ENCODE results near the gene SPATA1. TPM values are rescaled to one million over a fixed set of nuclear protein-coding genes. Genes with fewer than 3 reads are reported as not detected.

The SPATA1 gene
- total RNA-seq, 1 donor from 2014 or later, result 1.9 TPM

GRCh38 chr1:84569216-84569615 is 63.0 kb downstream of the SPATA1 start:
- Mint-ChIP-seq H3K9me3 (ENCODE audit: low read depth) (no peaks in the 10 kb centered on the region), H3K36me3 (ENCODE audit: insufficient read depth) (peaks cover 4% of the 10 kb centered on the region), H3K27ac (no peak overlapping the region), H3K4me3 (ENCODE audit: low read depth) (no peak overlapping the region), H3K27me3 (no peaks in the 10 kb centered on the region), H3K4me1 (ENCODE audit: low read depth) (peaks cover 18% of the 10 kb centered on the region)
- TF ChIP-seq CTCF (IDR thresholded peaks at IDR 0.05; ENCODE audit: unreplicated experiment), result no peak
- DNase-seq (ENCODE audit: low spot score, unreplicated experiment), result no peak

GRCh38 chr1:84570436-84571149 is 64.4 kb downstream of the SPATA1 start:
- peaks cover 26% of the 10 kb centered on the region for H3K4me1 Mint-ChIP-seq (ENCODE audit: low read depth)
- no peak for DNase-seq (ENCODE audit: low spot score, unreplicated experiment)
- peaks cover 4% of the 10 kb centered on the region for H3K36me3 Mint-ChIP-seq (ENCODE audit: insufficient read depth)
- H3K27me3 Mint-ChIP-seq, result no peaks in the 10 kb centered on the region
- no peak overlapping the region for H3K4me3 Mint-ChIP-seq (ENCODE audit: low read depth)
- no peaks in the 10 kb centered on the region for H3K9me3 Mint-ChIP-seq (ENCODE audit: low read depth)
- TF ChIP-seq CTCF (IDR thresholded peaks at IDR 0.05; ENCODE audit: unreplicated experiment), result no peak
- no peak overlapping the region for H3K27ac Mint-ChIP-seq

GRCh38 chr1:84571150-84571535 is 65.0 kb downstream of the SPATA1 start:
- no peak overlapping the region for H3K4me3 Mint-ChIP-seq (ENCODE audit: low read depth)
- no peak overlapping the region for H3K27ac Mint-ChIP-seq

DNA sequence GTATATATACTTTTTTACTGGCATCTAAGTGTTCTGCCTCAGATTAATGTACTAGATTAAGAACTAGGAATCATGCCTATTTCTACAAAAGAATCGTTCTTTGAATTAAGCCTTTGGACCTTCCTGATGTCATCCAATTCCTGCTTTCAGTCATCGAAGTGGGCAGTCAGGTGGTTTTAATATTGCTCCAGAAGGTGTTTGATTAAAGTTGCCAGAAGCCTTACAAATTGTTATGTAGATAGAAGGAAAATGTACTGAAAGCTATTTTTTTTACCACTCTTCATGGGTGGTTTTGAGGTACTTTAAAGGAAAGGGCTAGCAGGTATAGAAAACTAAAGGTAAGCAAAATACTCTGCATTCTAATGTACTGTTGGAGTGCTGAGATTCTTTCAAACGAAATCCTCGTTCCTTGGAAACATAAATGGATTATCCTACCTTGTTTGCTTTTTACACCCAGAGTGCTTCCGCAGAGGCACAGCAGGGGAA is 67.3 kb downstream of the SPATA1 start:
- peak overlapping the region; percentile 93 for H3K4me3 Mint-ChIP-seq (ENCODE audit: low read depth)
- H3K27me3 Mint-ChIP-seq, result no peaks in the 10 kb centered on the region
- no peaks in the 10 kb centered on the region for H3K9me3 Mint-ChIP-seq (ENCODE audit: low read depth)
- peaks cover 4% of the 10 kb centered on the region for H3K36me3 Mint-ChIP-seq (ENCODE audit: insufficient read depth)
- TF ChIP-seq CTCF (IDR thresholded peaks at IDR 0.05; ENCODE audit: unreplicated experiment), result no peak
- no peak for DNase-seq (ENCODE audit: low spot score, unreplicated experiment)
- peaks cover 26% of the 10 kb centered on the region for H3K4me1 Mint-ChIP-seq (ENCODE audit: low read depth)
- peak overlapping the region; percentile 98 for H3K27ac Mint-ChIP-seq

More at GRCh38 chr1:84571150-84571535, 65.0 kb downstream of the SPATA1 start:
- H3K9me3 Mint-ChIP-seq (ENCODE audit: low read depth), result no peaks in the 10 kb centered on the region
- peaks cover 4% of the 10 kb centered on the region for H3K36me3 Mint-ChIP-seq (ENCODE audit: insufficient read depth)
- TF ChIP-seq CTCF (IDR thresholded peaks at IDR 0.05; ENCODE audit: unreplicated experiment), result no peak
- peaks cover 26% of the 10 kb centered on the region for H3K4me1 Mint-ChIP-seq (ENCODE audit: low read depth)
- no peaks in the 10 kb centered on the region for H3K27me3 Mint-ChIP-seq
- no peak for DNase-seq (ENCODE audit: low spot score, unreplicated experiment)

- Mint-ChIP-seq H3K27ac (peak within 1 kb of the TSS; percentile 98), H3K9me3 (ENCODE audit: low read depth) (peaks cover 2% of the 10 kb centered on the region), H3K27me3 (no peaks in the 10 kb centered on the region), H3K36me3 (ENCODE audit: insufficient read depth) (peaks cover 3% of the 10 kb centered on the region), H3K4me1 (ENCODE audit: low read depth) (peaks cover 27% of the 10 kb centered on the region), H3K4me3 (ENCODE audit: low read depth) (peak within 1 kb of the TSS; percentile 93)
- TF ChIP-seq CTCF (IDR thresholded peaks at IDR 0.05; ENCODE audit: unreplicated experiment), result no peak
- DNase-seq (ENCODE audit: low spot score, unreplicated experiment), result peak; percentile 80
Measured at GRCh38 chr1:84573967-84574842, 68.0 kb downstream of the SPATA1 start, which contains the start of gene CTBS. TSS of gene CTBS (minus strand) at chr1:84574440. CDS start at chr1:84574415, 25 bp downstream.
